ENCODE results near the gene NTNG2. TPM values are rescaled to one million over a fixed set of nuclear protein-coding genes. Genes with fewer than 3 reads are reported as not detected.

Gene NTNG2
- total and polyA plus RNA-seq, 9 of the 15 experiments (the other 6 are each of a cell fraction or from before 2014, with no cell fraction given) = 0.01 to 0.11 (median 0.09) TPM; not detected in 6

- no peaks in the 10 kb centered on the region for H3K36me3 ChIP-seq (ENCODE audit: control insufficient read depth, insufficient read depth, low read length)
- no peaks in the 10 kb centered on the region for H3K9me1 ChIP-seq (ENCODE audit: control insufficient read depth, insufficient read depth, low read length)
- H3K4me3 ChIP-seq = no peak overlapping the region
- H3K27me3 ChIP-seq (ENCODE audit: control insufficient read depth in 2 of 2, insufficient read depth in 2 of 2, low read length in 2 of 2) = peaks cover 11 to 64% of the 10 kb centered on the region in 2 experiments; a peak in 4 of 5 replicates
- H4K20me1 ChIP-seq (replicated peaks; ENCODE audit: control insufficient read depth, insufficient read depth, low read length) = no peaks in the 10 kb centered on the region
- ATAC-seq (no peak), DNase-seq (ENCODE audit: extremely low read depth in 1 of 4, low spot score in 3 of 4) (no peak), FAIRE-seq (no peak)
- peaks cover 0 to 15% of the 10 kb centered on the region in 2 experiments; a peak in 2 of 5 replicates for H3K4me1 ChIP-seq (replicated peaks in 1 of 2; ENCODE audit: control insufficient read depth in 2 of 2, insufficient read depth in 2 of 2, low read length in 2 of 2)
- H3K9ac ChIP-seq (ENCODE audit: insufficient read depth in 1 of 2, low read depth in 2 of 2, low read length in 2 of 2) = no peak overlapping the region
- BruUV-seq (replicated peaks) = no TSS peak
- H3K9me3 ChIP-seq (replicated peaks; ENCODE audit: control insufficient read depth, insufficient read depth, low read depth, low read length) = no peaks in the 10 kb centered on the region
- no peak overlapping the region for H3K27ac ChIP-seq (ENCODE audit: extremely low read depth, low read depth, low read length)
- no peak for TF ChIP-seq RBM25 (IDR thresholded peaks at IDR 0.05; ENCODE audit: low read depth, low read length, severe bottlenecking)
- TF ChIP-seq HIVEP1 (CRISPR knock-in tag; IDR thresholded peaks at IDR 0.05) = no peak
- no peak for TF ChIP-seq ZNF785 (CRISPR knock-in tag; IDR thresholded peaks at IDR 0.05)
- no peak for TF ChIP-seq NR2C2 (CRISPR knock-in tag; IDR thresholded peaks at IDR 0.05)
- TF ChIP-seq NR2C2 (tag; IDR thresholded peaks at IDR 0.05) = no peak
- TF ChIP-seq TSC22D4 (tag; IDR thresholded peaks at IDR 0.05) = no peak
- no peak for TF ChIP-seq MAFG (tag; conservative IDR thresholded peaks at IDR 0.05)
- intact Hi-C loops (cut with micrococcal nuclease) = no loop called here
- 35% methylated on average over 7 of the region's 8 CpGs for WGBS (ENCODE audit: insufficient coverage, low coverage, missing lambda C conversion rate)
- H2AFZ ChIP-seq (ENCODE audit: low read depth, low read length) = no peak overlapping the region
- ChIA-PET POLR2A (interaction anchor here (0.6 kb wide), 1 partner anchor 73 kb away, joined by 3 read pairs; no protein-coding TSS in a partner anchor), CTCF (ENCODE audit: low intra/inter-chr PET ratio) (no interaction called here)
- in situ Hi-C loops (cut with MboI) = no loop called here
- no peak overlapping the region for H3K4me2 ChIP-seq (ENCODE audit: insufficient read depth, low read length)
- H3K79me2 ChIP-seq (ENCODE audit: control insufficient read depth, insufficient read depth, low read length) = no peaks in the 10 kb centered on the region
Observed at GRCh38 chr9:132247942-132248341, 86.1 kb downstream of the NTNG2 start.

GRCh38 chr9:132249123-132249522 lies 87.3 kb downstream of the NTNG2 start:
- no peak overlapping the region; a peak in 1 of 4 replicates for H3K9ac ChIP-seq (ENCODE audit: insufficient read depth in 1 of 2, low read depth in 2 of 2, low read length in 2 of 2)
- ATAC-seq = no peak
- no peak overlapping the region for H3K4me2 ChIP-seq (ENCODE audit: insufficient read depth, low read length)
- POLR2A ChIA-PET = no interaction called here
- no peaks in the 10 kb centered on the region for H3K79me2 ChIP-seq (ENCODE audit: control insufficient read depth, insufficient read depth, low read length)
- no peaks in the 10 kb centered on the region for H3K9me3 ChIP-seq (replicated peaks; ENCODE audit: control insufficient read depth, insufficient read depth, low read depth, low read length)
- BruUV-seq (replicated peaks) = no TSS peak
- no peak overlapping the region for H2AFZ ChIP-seq (ENCODE audit: low read depth, low read length)
- in situ Hi-C loops (cut with MboI) = no loop called here
- no peak overlapping the region for H3K27ac ChIP-seq (ENCODE audit: extremely low read depth, low read depth, low read length)
- no peak for FAIRE-seq
- peaks cover 12 to 52% of the 10 kb centered on the region in 2 experiments; a peak in 4 of 5 replicates for H3K27me3 ChIP-seq (ENCODE audit: control insufficient read depth in 2 of 2, insufficient read depth in 2 of 2, low read length in 2 of 2)
- H3K4me1 ChIP-seq (replicated peaks in 1 of 2; ENCODE audit: control insufficient read depth in 2 of 2, insufficient read depth in 2 of 2, low read length in 2 of 2) = peaks cover 0 to 15% of the 10 kb centered on the region in 2 experiments; a peak in 2 of 5 replicates
- no peaks in the 10 kb centered on the region; the same call in 1 of the 2 replicates for H4K20me1 ChIP-seq (replicated peaks; ENCODE audit: control insufficient read depth, insufficient read depth, low read length)
- no peaks in the 10 kb centered on the region for H3K36me3 ChIP-seq (ENCODE audit: control insufficient read depth, insufficient read depth, low read length)
- intact Hi-C loops (cut with micrococcal nuclease) = no loop called here
- CTCF ChIA-PET (ENCODE audit: low intra/inter-chr PET ratio) = no interaction called here
- no peaks in the 10 kb centered on the region for H3K9me1 ChIP-seq (ENCODE audit: control insufficient read depth, insufficient read depth, low read length)
- no peak for DNase-seq (ENCODE audit: extremely low read depth in 1 of 4, low spot score in 3 of 4)
- H3K4me3 ChIP-seq = no peak overlapping the region
- WGBS (ENCODE audit: insufficient coverage, low coverage, missing lambda C conversion rate) = 2% methylated on average over 5 of the region's 6 CpGs
- no peak for TF ChIP-seq ZNF282 (CRISPR knock-in tag; IDR thresholded peaks at IDR 0.05)
- TF ChIP-seq PTRF (tag; IDR thresholded peaks at IDR 0.05) = no peak
- no peak for TF ChIP-seq CEBPG (CRISPR knock-in tag; IDR thresholded peaks at IDR 0.05)
- TF ChIP-seq CEBPG (tag; conservative IDR thresholded peaks at IDR 0.05 in 1 of 2, IDR thresholded peaks at IDR 0.05 in 1 of 2) = no peak
- no peak for TF ChIP-seq CBFA2T2 (conservative IDR thresholded peaks at IDR 0.05)
- TF ChIP-seq SRSF7 (optimal IDR thresholded peaks at IDR 0.05; ENCODE audit: low read depth, low read length) = no peak
- TF ChIP-seq ZNF830 (CRISPR knock-in tag; IDR thresholded peaks at IDR 0.05) = no peak
